WTC11 (cell line): ENCODE measurements around the gene AGO3. TPM values are rescaled to one million over a fixed set of nuclear protein-coding genes. Genes with fewer than 3 reads are reported as not detected.

Experiments
- ATAC-seq: fragments of 200-7000 bp; cut with Tn5 transposase; 2 replicates; pipeline ENCODE4 v1.10.0; 2021; ENCODE audit warnings: mild to moderate bottlenecking, moderate library complexity
- CTCF ChIA-PET: fragments of 300-600 bp; sonication (Branson Sonifier 250); formaldehyde crosslinking; loops from one replicate; lab custom pipeline; 2021; ENCODE audit warnings: antibody characterized with exemption; lab: Charles Lee
- POLR2A ChIA-PET: fragments of 350-600 bp; sonication (Branson Sonifier 250); formaldehyde crosslinking; loops from one replicate; lab custom pipeline; 2021; ENCODE audit warnings: antibody characterized with exemption; lab: Charles Lee
- DNase-seq: peaks from one replicate; pipeline ENCODE4 v3.0.0; 2021; ENCODE audit warnings: low spot score
- H3K27ac Mint-ChIP-seq: 2 replicates; pipeline ENCODE4 v1.8.0; 2021; ENCODE audit warnings: mixed read lengths
- H3K27me3 Mint-ChIP-seq: 2 replicates; pipeline ENCODE4 v1.8.0; 2021; ENCODE audit warnings: low read depth, mild to moderate bottlenecking, moderate library complexity, mixed read lengths
- H3K36me3 Mint-ChIP-seq: 2 replicates; pipeline ENCODE4 v1.8.0; 2021; ENCODE audit warnings: mixed read lengths
- H3K4me1 Mint-ChIP-seq: 2 replicates; pipeline ENCODE4 v1.8.0; 2022; ENCODE audit warnings: mixed read lengths
- H3K4me3 Mint-ChIP-seq: 2 replicates; pipeline ENCODE4 v1.8.0; 2021; ENCODE audit warnings: mild to moderate bottlenecking, moderate library complexity, mixed read lengths
- H3K9me3 Mint-ChIP-seq: 2 replicates; pipeline ENCODE4 v1.8.0; 2021; ENCODE audit warnings: mixed read lengths
- AFF4 ChIP-seq: sonication (generic); formaldehyde crosslinking; IDR thresholded peaks from 2 replicates; pipeline ENCODE4 v1.8.1; 2023; ENCODE audit warnings: mild to moderate bottlenecking, missing genetic modification reagents, borderline replicate concordance
- CREB1 ChIP-seq: sonication (generic); formaldehyde crosslinking; IDR thresholded peaks from 2 replicates; pipeline ENCODE4 v1.8.0; 2023; ENCODE audit warnings: mild to moderate bottlenecking, missing genetic modification reagents
- CREM ChIP-seq: sonication (generic); formaldehyde crosslinking; IDR thresholded peaks from 2 replicates; pipeline ENCODE4 v1.8.1; 2022; ENCODE audit warnings: mild to moderate bottlenecking, missing genetic modification reagents, moderate library complexity
- CTCF ChIP-seq: fragments of 200-600 bp; IDR thresholded peaks from 2 replicates; pipeline ENCODE4 v1.8.0; 2022; ENCODE audit warnings: antibody characterized with exemption
- GRHL2 ChIP-seq: fragments of 250-450 bp; sonication (Bioruptor Pico); IDR thresholded peaks from 2 replicates; pipeline ENCODE4 v1.8.0; 2022; ENCODE audit warnings: mild to moderate bottlenecking, moderate library complexity; ENCODE audit not compliant: insufficient replicate concordance, severe bottlenecking
- GTF2I ChIP-seq: fragments of 250-450 bp; sonication (Bioruptor Pico); conservative IDR thresholded peaks from 2 replicates; pipeline ENCODE4 v1.4.0; 2021; ENCODE audit warnings: mild to moderate bottlenecking
- IRF2 ChIP-seq: sonication (generic); formaldehyde crosslinking; IDR thresholded peaks from 2 replicates; pipeline ENCODE4 v1.8.0; 2022; ENCODE audit warnings: low read depth, missing genetic modification reagents, borderline replicate concordance
- JUN ChIP-seq: sonication (generic); formaldehyde crosslinking; IDR thresholded peaks from 2 replicates; pipeline ENCODE4 v1.8.0; 2023; ENCODE audit warnings: mild to moderate bottlenecking, missing genetic modification reagents
- KAT7 ChIP-seq: sonication (generic); formaldehyde crosslinking; IDR thresholded peaks from 2 replicates; pipeline ENCODE4 v1.8.1; 2023; ENCODE audit warnings: missing genetic modification reagents, mild to moderate bottlenecking, borderline replicate concordance
- NFATC4 ChIP-seq: fragments of 250-450 bp; sonication (Bioruptor Pico); IDR thresholded peaks from 2 replicates; pipeline ENCODE4 v1.9.0; 2021; ENCODE audit warnings: mild to moderate bottlenecking
- NFE2L1 ChIP-seq: sonication (generic); formaldehyde crosslinking; IDR thresholded peaks from 2 replicates; pipeline ENCODE4 v1.8.1; 2023; ENCODE audit warnings: missing genetic modification reagents
- TCF7 ChIP-seq: sonication (generic); formaldehyde crosslinking; IDR thresholded peaks from 2 replicates; pipeline ENCODE4 v1.8.0; 2022; ENCODE audit warnings: mild to moderate bottlenecking, low read depth, missing genetic modification reagents, moderate library complexity
- TEAD4 ChIP-seq: sonication (generic); formaldehyde crosslinking; IDR thresholded peaks from 2 replicates; pipeline ENCODE4 v1.8.0; 2022; ENCODE audit warnings: mild to moderate bottlenecking, missing genetic modification reagents
- TP53 ChIP-seq: sonication (generic); formaldehyde crosslinking; IDR thresholded peaks from 2 replicates; pipeline ENCODE4 v1.8.1; 2023; ENCODE audit warnings: mild to moderate bottlenecking, missing genetic modification reagents
- USF1 ChIP-seq: sonication (generic); formaldehyde crosslinking; IDR thresholded peaks from 2 replicates; pipeline ENCODE4 v1.8.0; 2022; ENCODE audit warnings: mild to moderate bottlenecking, missing genetic modification reagents
- ZBTB21 ChIP-seq: sonication (generic); formaldehyde crosslinking; IDR thresholded peaks from 2 replicates; pipeline ENCODE4 v1.8.1; 2023; ENCODE audit warnings: mild to moderate bottlenecking, missing genetic modification reagents, borderline replicate concordance
- ZNF219 ChIP-seq: sonication (generic); formaldehyde crosslinking; IDR thresholded peaks from 2 replicates; pipeline ENCODE4 v1.8.0; 2023; ENCODE audit warnings: missing genetic modification reagents, mild to moderate bottlenecking, borderline replicate concordance
- ZNF317 ChIP-seq: sonication (generic); formaldehyde crosslinking; IDR thresholded peaks from 2 replicates; pipeline ENCODE4 v1.8.1; 2023; ENCODE audit warnings: low read depth, mild to moderate bottlenecking, moderate library complexity, missing genetic modification reagents, borderline replicate concordance
- ZNF396 ChIP-seq: fragments of 250-450 bp; sonication (Bioruptor Pico); IDR thresholded peaks from 2 replicates; pipeline ENCODE4 v1.8.0; 2021; ENCODE audit warnings: mild to moderate bottlenecking, moderate library complexity, borderline replicate concordance
- total RNA-seq: library from RNA; stranded (reverse); gene quantifications from 3 replicates; pipeline ENCODE4 v1.2.3, GENCODE V29; 2021
- TF ChIP-seq, protein P1 (sequence below): fragments of 250-450 bp; sonication (Bioruptor Pico); IDR thresholded peaks from 2 replicates; pipeline ENCODE4 v1.9.0; 2021; ENCODE audit warnings: moderate library complexity, mild to moderate bottlenecking, inconsistent platforms, borderline replicate concordance
- TF ChIP-seq, protein P2 (sequence below): sonication (generic); formaldehyde crosslinking; IDR thresholded peaks from 2 replicates; pipeline ENCODE4 v1.8.1; 2023; ENCODE audit warnings: mild to moderate bottlenecking, missing genetic modification reagents
- TF ChIP-seq, protein P3 (sequence below): fragments of 250-450 bp; sonication (Bioruptor Pico); IDR thresholded peaks from 2 replicates; pipeline ENCODE4 v1.8.0; 2021; ENCODE audit warnings: mild to moderate bottlenecking
- TF ChIP-seq, protein P4 (sequence below): sonication (generic); formaldehyde crosslinking; IDR thresholded peaks from 2 replicates; pipeline ENCODE4 v1.8.1; 2023; ENCODE audit warnings: mild to moderate bottlenecking, missing genetic modification reagents

AGO3 gene
- total RNA-seq, 1 experiment from 2014 or later, result 26.8 TPM

- TF ChIP-seq, protein P1, sequence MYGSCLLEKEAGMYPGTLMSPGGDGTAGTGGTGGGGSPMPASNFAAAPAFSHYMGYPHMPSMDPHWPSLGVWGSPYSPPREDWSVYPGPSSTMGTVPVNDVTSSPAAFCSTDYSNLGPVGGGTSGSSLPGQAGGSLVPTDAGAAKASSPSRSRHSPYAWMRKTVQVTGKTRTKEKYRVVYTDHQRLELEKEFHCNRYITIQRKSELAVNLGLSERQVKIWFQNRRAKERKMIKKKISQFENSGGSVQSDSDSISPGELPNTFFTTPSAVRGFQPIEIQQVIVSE, result no peak
- TF ChIP-seq, protein P2, sequence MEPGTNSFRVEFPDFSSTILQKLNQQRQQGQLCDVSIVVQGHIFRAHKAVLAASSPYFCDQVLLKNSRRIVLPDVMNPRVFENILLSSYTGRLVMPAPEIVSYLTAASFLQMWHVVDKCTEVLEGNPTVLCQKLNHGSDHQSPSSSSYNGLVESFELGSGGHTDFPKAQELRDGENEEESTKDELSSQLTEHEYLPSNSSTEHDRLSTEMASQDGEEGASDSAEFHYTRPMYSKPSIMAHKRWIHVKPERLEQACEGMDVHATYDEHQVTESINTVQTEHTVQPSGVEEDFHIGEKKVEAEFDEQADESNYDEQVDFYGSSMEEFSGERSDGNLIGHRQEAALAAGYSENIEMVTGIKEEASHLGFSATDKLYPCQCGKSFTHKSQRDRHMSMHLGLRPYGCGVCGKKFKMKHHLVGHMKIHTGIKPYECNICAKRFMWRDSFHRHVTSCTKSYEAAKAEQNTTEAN (CRISPR knock-in tag), result no peak
- no peak for TF ChIP-seq NFATC4 (CRISPR knock-in tag)
Observed at GRCh38 chr1:36051821-36052220, 120.9 kb downstream of the AGO3 start (continued).

GRCh38 chr1:36053978-36054377 is 123.1 kb downstream of the AGO3 start:
- Mint-ChIP-seq H3K36me3 (no peaks in the 10 kb centered on the region; the same call in 1 of the 2 replicates), H3K9me3 (no peaks in the 10 kb centered on the region), H3K4me3 (no peak overlapping the region), H3K27ac (no peak overlapping the region), H3K27me3 (no peaks in the 10 kb centered on the region), H3K4me1 (no peaks in the 10 kb centered on the region)
- POLR2A ChIA-PET, result no interaction called here
- DNase-seq (no peak), ATAC-seq (no peak)
- TF ChIP-seq, protein P3, sequence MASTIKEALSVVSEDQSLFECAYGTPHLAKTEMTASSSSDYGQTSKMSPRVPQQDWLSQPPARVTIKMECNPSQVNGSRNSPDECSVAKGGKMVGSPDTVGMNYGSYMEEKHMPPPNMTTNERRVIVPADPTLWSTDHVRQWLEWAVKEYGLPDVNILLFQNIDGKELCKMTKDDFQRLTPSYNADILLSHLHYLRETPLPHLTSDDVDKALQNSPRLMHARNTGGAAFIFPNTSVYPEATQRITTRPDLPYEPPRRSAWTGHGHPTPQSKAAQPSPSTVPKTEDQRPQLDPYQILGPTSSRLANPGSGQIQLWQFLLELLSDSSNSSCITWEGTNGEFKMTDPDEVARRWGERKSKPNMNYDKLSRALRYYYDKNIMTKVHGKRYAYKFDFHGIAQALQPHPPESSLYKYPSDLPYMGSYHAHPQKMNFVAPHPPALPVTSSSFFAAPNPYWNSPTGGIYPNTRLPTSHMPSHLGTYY, result no peak
- TF ChIP-seq USF1 (CRISPR knock-in tag) (no peak), ZBTB21 (CRISPR knock-in tag) (no peak), CREM (CRISPR knock-in tag) (no peak), ZNF219 (CRISPR knock-in tag) (no peak), GTF2I (no peak), IRF2 (CRISPR knock-in tag) (no peak), CTCF (no peak), ZNF317 (CRISPR knock-in tag) (no peak), NFE2L1 (CRISPR knock-in tag) (no peak), TCF7 (CRISPR knock-in tag) (no peak), CREB1 (CRISPR knock-in tag) (no peak), KAT7 (no peak), TEAD4 (CRISPR knock-in tag) (no peak), JUN (CRISPR knock-in tag) (no peak), ZNF396 (CRISPR knock-in tag) (no peak), GRHL2 (no peak), TP53 (CRISPR knock-in tag) (no peak), AFF4 (CRISPR knock-in tag) (no peak)
- TF ChIP-seq, protein P4, sequence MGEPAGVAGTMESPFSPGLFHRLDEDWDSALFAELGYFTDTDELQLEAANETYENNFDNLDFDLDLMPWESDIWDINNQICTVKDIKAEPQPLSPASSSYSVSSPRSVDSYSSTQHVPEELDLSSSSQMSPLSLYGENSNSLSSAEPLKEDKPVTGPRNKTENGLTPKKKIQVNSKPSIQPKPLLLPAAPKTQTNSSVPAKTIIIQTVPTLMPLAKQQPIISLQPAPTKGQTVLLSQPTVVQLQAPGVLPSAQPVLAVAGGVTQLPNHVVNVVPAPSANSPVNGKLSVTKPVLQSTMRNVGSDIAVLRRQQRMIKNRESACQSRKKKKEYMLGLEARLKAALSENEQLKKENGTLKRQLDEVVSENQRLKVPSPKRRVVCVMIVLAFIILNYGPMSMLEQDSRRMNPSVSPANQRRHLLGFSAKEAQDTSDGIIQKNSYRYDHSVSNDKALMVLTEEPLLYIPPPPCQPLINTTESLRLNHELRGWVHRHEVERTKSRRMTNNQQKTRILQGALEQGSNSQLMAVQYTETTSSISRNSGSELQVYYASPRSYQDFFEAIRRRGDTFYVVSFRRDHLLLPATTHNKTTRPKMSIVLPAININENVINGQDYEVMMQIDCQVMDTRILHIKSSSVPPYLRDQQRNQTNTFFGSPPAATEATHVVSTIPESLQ (CRISPR knock-in tag), result no peak
- CTCF ChIA-PET, result interaction anchor here (0.8 kb wide), 1 partner anchor 134 kb away, joined by 3 read pairs; no protein-coding TSS in a partner anchor
